NB4 (cell line): ENCODE data around the gene RACGAP1.
A peak's percentile ranks its signal among the peaks of the same experiment; 100 is the strongest.

ENCODE experiments used
- CTCF ChIP-seq: IDR thresholded peaks from one replicate; pipeline ENCODE4 v1.5.1; 2012; ENCODE audit warnings: low read depth, low read length
- MAX ChIP-seq: IDR thresholded peaks from 2 replicates; pipeline ENCODE4 v1.6.1; 2011; ENCODE audit warnings: low read depth, low read length
- MYC ChIP-seq: IDR thresholded peaks from 2 replicates; pipeline ENCODE4 v1.6.1; 2011; ENCODE audit warnings: low read depth, low read length
- POLR2A ChIP-seq: IDR thresholded peaks from 2 replicates; pipeline ENCODE4 v1.6.1; 2011; ENCODE audit warnings: mild to moderate bottlenecking; ENCODE audit not compliant: insufficient read length; ENCODE audit errors: extremely low read depth

DNA sequence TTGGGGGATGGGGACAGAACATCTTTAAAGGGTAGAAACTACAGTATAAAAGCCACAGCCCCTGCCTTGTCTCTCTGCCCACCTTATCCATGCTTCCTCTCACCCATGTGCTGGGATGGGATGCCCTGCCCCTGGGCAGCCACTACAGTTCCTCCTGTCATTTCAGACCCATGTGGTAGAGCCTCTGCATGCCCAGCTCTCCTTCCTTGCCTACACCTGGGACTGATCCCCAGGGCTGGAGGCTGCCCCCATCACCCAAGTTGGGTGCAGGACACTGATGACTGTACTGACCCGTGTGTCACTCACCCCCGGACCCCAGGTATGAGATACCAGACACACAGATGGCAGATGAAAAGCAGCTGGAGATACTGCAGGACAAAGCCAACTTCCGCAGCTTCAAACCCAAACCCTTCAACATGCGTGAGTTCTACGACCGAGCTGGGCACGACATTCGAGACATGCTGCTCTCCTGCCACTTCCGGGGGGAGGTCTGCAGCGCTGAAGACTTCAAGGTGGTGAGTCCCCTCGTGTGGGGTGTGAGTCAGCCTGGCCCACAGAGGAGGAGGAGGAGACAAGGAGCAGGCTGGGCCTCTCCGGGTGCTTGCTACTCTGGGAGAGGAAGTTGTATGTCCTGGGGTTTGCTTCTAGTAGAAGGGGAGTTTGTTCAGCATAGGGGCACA lies 34.3 kb upstream of the RACGAP1 start:
- TF ChIP-seq CTCF: no peak
- peak; percentile 88 for TF ChIP-seq MAX
- TF ChIP-seq POLR2A: no peak
- TF ChIP-seq MYC: peak; percentile 61; the same call in 1 of the 2 replicates
